Trophoblast cell (in vitro differentiated cells and primary cell): ENCODE results near the gene SEMA3F.

Source experiments
- DNase-seq, 2 donors: peaks; one replicate each; pipeline ENCODE4 v3.0.0-alpha.2; 2016
- H2AFZ ChIP-seq: 2 replicates; pipeline ENCODE4 v1.6.1; 2013; ENCODE audit warnings: low read length, moderate library complexity, mild to moderate bottlenecking; ENCODE audit not compliant: insufficient read depth, poor library complexity
- H2AK5ac ChIP-seq: 2 replicates; pipeline ENCODE4 v1.6.1; 2013; ENCODE audit warnings: mild to moderate bottlenecking, low read length
- H2BK120ac ChIP-seq: 2 replicates; pipeline ENCODE4 v1.6.1; 2013; ENCODE audit warnings: low read length, mild to moderate bottlenecking, moderate library complexity; ENCODE audit not compliant: insufficient read depth, poor library complexity
- H2BK12ac ChIP-seq: 2 replicates; pipeline ENCODE4 v1.6.1; 2013; ENCODE audit warnings: mild to moderate bottlenecking, low read length, moderate library complexity
- H2BK5ac ChIP-seq: 2 replicates; pipeline ENCODE4 v1.6.1; 2013; ENCODE audit warnings: low read length, low read depth, moderate library complexity, mild to moderate bottlenecking; ENCODE audit not compliant: poor library complexity
- H3K14ac ChIP-seq: 2 replicates; pipeline ENCODE4 v1.6.1; 2013; ENCODE audit warnings: mild to moderate bottlenecking, low read length
- H3K18ac ChIP-seq: 2 replicates; pipeline ENCODE4 v1.6.1; 2013; ENCODE audit warnings: mild to moderate bottlenecking, low read length
- H3K23ac ChIP-seq: 2 replicates; pipeline ENCODE4 v1.6.1; 2013; ENCODE audit warnings: low read length
- H3K27ac ChIP-seq: 2 replicates; pipeline ENCODE4 v1.5.1; 2013; ENCODE audit warnings: low read depth, mild to moderate bottlenecking, inconsistent platforms, low read length, moderate library complexity
- H3K27me3 ChIP-seq: 2 replicates; pipeline ENCODE4 v1.6.1; 2013; ENCODE audit warnings: inconsistent platforms, mild to moderate bottlenecking, low read length, moderate library complexity; ENCODE audit not compliant: insufficient read depth
- H3K36me3 ChIP-seq, 2 experiments: 1 replicate in 1 of 2; 2 replicates in 1 of 2; pipeline ENCODE4 v1.6.1; 2013; ENCODE audit warnings: low read length in 2 of 2, mild to moderate bottlenecking in 2 of 2, moderate library complexity in 1 of 2; ENCODE audit not compliant: insufficient read depth in 2 of 2, control insufficient read depth in 1 of 2
- H3K4ac ChIP-seq: 2 replicates; pipeline ENCODE4 v1.6.1; 2013; ENCODE audit warnings: low read depth, mild to moderate bottlenecking, low read length, moderate library complexity
- H3K4me1 ChIP-seq, 2 experiments: 1 replicate in 1 of 2; 2 replicates in 1 of 2; pipeline ENCODE4 v1.6.1; 2013; ENCODE audit warnings: low read length in 2 of 2, mild to moderate bottlenecking in 2 of 2, moderate library complexity in 1 of 2; ENCODE audit not compliant: insufficient read depth in 2 of 2, control insufficient read depth in 1 of 2
- H3K4me2 ChIP-seq: 2 replicates; pipeline ENCODE4 v1.6.1; 2013; ENCODE audit warnings: inconsistent platforms, mild to moderate bottlenecking, low read length, moderate library complexity
- H3K4me3 ChIP-seq: 2 replicates; pipeline ENCODE4 v1.5.1; 2013; ENCODE audit warnings: mild to moderate bottlenecking, low read depth, low read length, inconsistent platforms
- H3K79me1 ChIP-seq: one replicate; pipeline ENCODE4 v1.6.1; 2013; ENCODE audit warnings: low read length
- H3K79me2 ChIP-seq: 2 replicates; pipeline ENCODE4 v1.6.1; 2013; ENCODE audit warnings: low read length, mild to moderate bottlenecking; ENCODE audit not compliant: control insufficient read depth, insufficient read depth, poor library complexity
- H3K9ac ChIP-seq: 2 replicates; pipeline ENCODE4 v1.6.1; 2013; ENCODE audit warnings: mild to moderate bottlenecking, low read length
- H3K9me3 ChIP-seq: 2 replicates; pipeline ENCODE4 v1.6.1; 2013; ENCODE audit warnings: low read depth, mild to moderate bottlenecking, control low read depth, inconsistent platforms, low read length; ENCODE audit not compliant: insufficient read depth
- H4K12ac ChIP-seq: 2 replicates; pipeline ENCODE4 v1.6.1; 2013; ENCODE audit warnings: low read depth, mild to moderate bottlenecking, low read length, moderate library complexity
- H4K8ac ChIP-seq: 2 replicates; pipeline ENCODE4 v1.6.1; 2013; ENCODE audit warnings: low read depth, mild to moderate bottlenecking, low read length, moderate library complexity
- H4K91ac ChIP-seq: one replicate; pipeline ENCODE4 v1.6.1; 2013; ENCODE audit warnings: low read depth, mild to moderate bottlenecking, low read length, moderate library complexity
- WGBS: extraction: QIAGEN DNeasy Blood & Tissue Kit; methylation state at CpG from one replicate; pipeline ENCODE4 v1.1.7; 2013; ENCODE audit warnings: missing lambda C conversion rate; ENCODE audit not compliant: insufficient read length, insufficient coverage; ENCODE audit errors: extremely low coverage; 5-methylcytosine and 5-hydroxymethylcytosine counted together

The SEMA3F gene

GRCh38 chr3:50146316-50146901 is 8.7 kb upstream of the SEMA3F start:
- no peak overlapping the region for H3K18ac ChIP-seq
- no peak overlapping the region for H2BK120ac ChIP-seq
- H3K9me3 ChIP-seq, result no peaks in the 10 kb centered on the region
- peaks cover 15 to 17% of the 10 kb centered on the region in 2 experiments for H3K4me1 ChIP-seq
- WGBS, result no CpG with 5 or more reads among the region's 3 CpGs
- peaks cover 4% of the 10 kb centered on the region for H3K79me2 ChIP-seq
- H3K36me3 ChIP-seq, result no peaks in the 10 kb centered on the region
- no peak overlapping the region for H3K14ac ChIP-seq
- no peak overlapping the region for H3K4me2 ChIP-seq
- H3K9ac ChIP-seq, result no peak overlapping the region
- H2AK5ac ChIP-seq, result no peak overlapping the region
- no peak overlapping the region for H3K4me3 ChIP-seq
- H2BK12ac ChIP-seq, result no peak overlapping the region
- H3K4ac ChIP-seq, result no peak overlapping the region
- no peak overlapping the region for H2AFZ ChIP-seq
- no peak overlapping the region for H4K91ac ChIP-seq
- peaks cover 12% of the 10 kb centered on the region for H3K79me1 ChIP-seq
- no peak overlapping the region for H3K23ac ChIP-seq
- DNase-seq, result no peak
- no peak overlapping the region for H4K8ac ChIP-seq
- H4K12ac ChIP-seq, result no peak overlapping the region
- no peak overlapping the region for H2BK5ac ChIP-seq
- no peak overlapping the region for H3K27ac ChIP-seq
- no peaks in the 10 kb centered on the region for H3K27me3 ChIP-seq

GRCh38 chr3:50147016-50147415 is 8.1 kb upstream of the SEMA3F start:
- no peak overlapping the region for H3K18ac ChIP-seq
- no peak overlapping the region for H4K12ac ChIP-seq
- H3K23ac ChIP-seq, result no peak overlapping the region
- H2BK120ac ChIP-seq, result no peak overlapping the region
- no peak overlapping the region for H3K4me3 ChIP-seq
- H4K8ac ChIP-seq, result no peak overlapping the region
- no peaks in the 10 kb centered on the region for H3K36me3 ChIP-seq
- no peaks in the 10 kb centered on the region for H3K27me3 ChIP-seq
- H3K4me2 ChIP-seq, result no peak overlapping the region
- no peak overlapping the region for H3K27ac ChIP-seq
- H2AFZ ChIP-seq, result no peak overlapping the region
- H2BK12ac ChIP-seq, result no peak overlapping the region
- peaks cover 22 to 23% of the 10 kb centered on the region in 2 experiments for H3K4me1 ChIP-seq
- no peak overlapping the region for H2AK5ac ChIP-seq
- no CpG with 5 or more reads among the region's 7 CpGs for WGBS
- DNase-seq, result no peak
- no peaks in the 10 kb centered on the region for H3K9me3 ChIP-seq
- peak overlapping the region; percentile 19 for H4K91ac ChIP-seq
- peaks cover 17% of the 10 kb centered on the region for H3K79me1 ChIP-seq
- no peak overlapping the region for H3K4ac ChIP-seq
- no peak overlapping the region for H3K9ac ChIP-seq
- no peak overlapping the region for H3K14ac ChIP-seq
- H2BK5ac ChIP-seq, result no peak overlapping the region
- H3K79me2 ChIP-seq, result peaks cover 4% of the 10 kb centered on the region

- Histone ChIP-seq H3K27ac (no peak overlapping the region), H3K14ac (no peak overlapping the region), H3K23ac (no peak overlapping the region), H3K4ac (no peak overlapping the region), H4K8ac (no peak overlapping the region), H3K27me3 (no peaks in the 10 kb centered on the region), H3K18ac (no peak overlapping the region), H3K4me1 (peaks cover 22 to 26% of the 10 kb centered on the region in 2 experiments), H3K4me3 (no peak overlapping the region), H3K9me3 (no peaks in the 10 kb centered on the region), H2BK12ac (no peak overlapping the region), H4K12ac (no peak overlapping the region), H4K91ac (peak overlapping the region; percentile 19), H3K9ac (no peak overlapping the region), H3K36me3 (no peaks in the 10 kb centered on the region), H2BK120ac (no peak overlapping the region), H3K79me1 (peaks cover 17% of the 10 kb centered on the region), H3K79me2 (peaks cover 4% of the 10 kb centered on the region), H2BK5ac (no peak overlapping the region), H2AFZ (no peak overlapping the region), H2AK5ac (no peak overlapping the region), H3K4me2 (no peak overlapping the region)
- no CpG with 5 or more reads among the region's 2 CpGs for WGBS
- DNase-seq, result no peak
Measured at GRCh38 chr3:50147447-50147846, 7.7 kb upstream of the SEMA3F start.

- no peak overlapping the region for H3K18ac ChIP-seq
- WGBS, result no CpG with 5 or more reads among the region's 6 CpGs
Measured at GRCh38 chr3:50147861-50148260, 7.3 kb upstream of the SEMA3F start.

More at GRCh38 chr3:50147861-50148260, 7.3 kb upstream of the SEMA3F start:
- no peak overlapping the region for H3K4me2 ChIP-seq
- H3K9ac ChIP-seq, result no peak overlapping the region
- H2BK12ac ChIP-seq, result no peak overlapping the region
- no peaks in the 10 kb centered on the region for H3K36me3 ChIP-seq
- H3K9me3 ChIP-seq, result no peaks in the 10 kb centered on the region
- H3K79me2 ChIP-seq, result peaks cover 4% of the 10 kb centered on the region
- no peak overlapping the region for H4K8ac ChIP-seq
- no peak overlapping the region for H2BK5ac ChIP-seq
- H2BK120ac ChIP-seq, result no peak overlapping the region
- no peak overlapping the region for H3K14ac ChIP-seq
- peaks cover 17% of the 10 kb centered on the region for H3K79me1 ChIP-seq
- H4K12ac ChIP-seq, result no peak overlapping the region
- no peak overlapping the region for H2AK5ac ChIP-seq
- H3K23ac ChIP-seq, result no peak overlapping the region
- H3K4me1 ChIP-seq, result peaks cover 22 to 26% of the 10 kb centered on the region in 2 experiments
- H3K27me3 ChIP-seq, result no peaks in the 10 kb centered on the region
- H2AFZ ChIP-seq, result no peak overlapping the region
- no peak for DNase-seq
- no peak overlapping the region for H3K4me3 ChIP-seq
- no peak overlapping the region for H3K27ac ChIP-seq
- H3K4ac ChIP-seq, result no peak overlapping the region
- no peak overlapping the region for H4K91ac ChIP-seq
